Left forelimb (tissue), 1 donor: Measurements from ENCODE around the gene FSTL5.

ENCODE experiments used
- DNase-seq: peaks from one replicate; pipeline ENCODE4 v3.0.0-alpha.2; 2018; ENCODE audit warnings: low spot score

FSTL5 gene

GRCh38 chr4:161444626-161445025, 719.2 kb downstream of the FSTL5 start:
- DNase-seq: no peak

GRCh38 chr4:161442921-161443320, 720.9 kb downstream of the FSTL5 start:
- no peak for DNase-seq

- no peak for DNase-seq
Measured at GRCh38 chr4:161438096-161438495, 725.7 kb downstream of the FSTL5 start.

- DNase-seq: no peak
Measured at GRCh38 chr4:161428180-161428965, 735.4 kb downstream of the FSTL5 start.

- no peak for DNase-seq
Measured at GRCh38 chr4:161419822-161420221, 744.0 kb downstream of the FSTL5 start.

GRCh38 chr4:161411901-161412300, 751.9 kb downstream of the FSTL5 start:
- DNase-seq: no peak

- DNase-seq: no peak
Measured at GRCh38 chr4:161404346-161405110, 759.3 kb downstream of the FSTL5 start.

GRCh38 chr4:161403781-161404180, 760.0 kb downstream of the FSTL5 start:
- no peak for DNase-seq

GRCh38 chr4:161393602-161394001, 770.2 kb downstream of the FSTL5 start:
- no peak for DNase-seq

GRCh38 chr4:161382655-161383054, 781.1 kb downstream of the FSTL5 start:
- no peak for DNase-seq

- DNase-seq: no peak
Measured at GRCh38 chr4:161376275-161376674, 787.5 kb downstream of the FSTL5 start.

- no peak for DNase-seq
Measured at GRCh38 chr4:161364681-161365080, 799.1 kb downstream of the FSTL5 start.

GRCh38 chr4:161360982-161361381, 802.8 kb downstream of the FSTL5 start:
- DNase-seq: no peak

- no peak for DNase-seq
Measured at GRCh38 chr4:161359491-161359890, 804.3 kb downstream of the FSTL5 start.

- no peak for DNase-seq
Measured at GRCh38 chr4:161356351-161356750, 807.4 kb downstream of the FSTL5 start.

- DNase-seq: no peak
Measured at GRCh38 chr4:161350946-161351345, 812.9 kb downstream of the FSTL5 start.

- no peak for DNase-seq
Measured at GRCh38 chr4:161345741-161346140, 818.1 kb downstream of the FSTL5 start.

GRCh38 chr4:161343569-161343950, 820.2 kb downstream of the FSTL5 start:
- no peak for DNase-seq

- no peak for DNase-seq
Measured at GRCh38 chr4:161342881-161343568, 820.8 kb downstream of the FSTL5 start.

GRCh38 chr4:161336621-161337020, 827.2 kb downstream of the FSTL5 start:
- no peak for DNase-seq

- DNase-seq: no peak
Measured at GRCh38 chr4:161336016-161336530, 827.7 kb downstream of the FSTL5 start.
